SKM-1 treated with dmso at 0.1 percent for 144 hours (cell line): ENCODE data around the gene RPRD2.

Experiments
- DNase-seq: peaks from one replicate; lab custom pipeline; 2025; ENCODE audit not compliant: unreplicated experiment; lab: John Stamatoyannopoulos, UW

Gene RPRD2

GRCh38 chr1:150469291-150469690, 105.3 kb downstream of the RPRD2 start:
- no peak for DNase-seq

DNA sequence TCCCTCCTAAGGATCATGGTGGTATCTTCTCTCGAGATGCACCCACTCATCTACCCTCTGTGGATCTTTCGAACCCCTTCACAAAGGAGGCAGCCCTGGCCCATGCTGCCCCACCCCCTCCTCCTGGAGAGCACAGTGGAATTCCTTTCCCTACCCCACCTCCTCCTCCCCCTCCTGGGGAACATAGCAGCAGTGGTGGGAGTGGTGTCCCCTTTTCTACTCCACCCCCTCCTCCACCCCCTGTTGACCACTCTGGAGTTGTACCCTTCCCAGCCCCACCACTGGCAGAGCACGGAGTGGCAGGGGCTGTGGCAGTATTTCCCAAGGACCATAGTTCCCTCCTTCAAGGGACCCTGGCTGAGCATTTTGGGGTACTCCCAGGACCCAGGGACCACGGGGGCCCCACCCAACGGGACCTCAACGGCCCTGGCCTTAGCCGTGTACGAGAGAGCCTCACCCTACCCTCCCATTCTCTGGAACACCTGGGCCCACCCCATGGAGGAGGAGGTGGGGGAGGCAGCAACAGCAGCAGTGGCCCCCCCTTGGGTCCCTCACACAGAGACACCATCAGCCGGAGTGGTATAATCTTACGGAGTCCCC, 108.8 kb downstream of the RPRD2 start:
- no peak for DNase-seq

DNA sequence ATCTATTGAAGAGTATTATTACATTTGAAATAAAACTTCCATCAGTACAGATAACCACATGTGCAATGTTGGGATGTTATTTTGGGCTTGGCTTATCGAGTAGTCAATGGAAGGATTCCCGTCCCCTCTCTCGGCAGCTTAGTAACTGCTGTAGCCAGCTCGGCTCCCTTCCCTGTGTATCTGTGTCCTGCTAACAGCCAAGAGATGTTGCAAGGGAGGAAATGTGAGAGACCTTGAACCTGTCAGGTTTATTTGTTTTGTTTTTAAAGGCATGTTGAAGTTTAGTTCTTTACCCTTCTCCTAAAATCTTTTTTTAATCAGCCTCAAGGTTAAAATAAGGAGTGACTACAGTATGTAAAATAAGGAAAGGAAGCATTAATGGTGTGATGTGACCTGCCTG, 109.7 kb downstream of the RPRD2 start:
- no peak for DNase-seq

DNA sequence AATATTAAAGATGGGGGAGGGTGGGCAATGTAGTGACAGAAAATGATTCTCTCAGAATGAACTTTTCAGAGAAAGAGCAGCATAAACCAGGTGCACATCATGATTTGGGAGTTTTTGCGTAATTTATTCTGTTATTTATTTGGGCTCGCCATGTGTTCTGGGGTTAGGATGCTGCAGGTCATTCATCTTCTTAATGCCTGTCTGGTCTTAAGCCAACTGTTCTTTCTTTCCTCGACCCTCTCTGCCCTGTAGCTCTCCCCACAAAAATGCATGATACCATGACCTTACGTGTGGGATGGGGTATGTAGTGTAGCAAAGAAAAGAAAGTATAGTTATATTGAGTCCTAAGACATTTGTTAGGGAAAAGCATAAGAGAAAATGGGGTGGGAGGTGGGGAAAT, 110.9 kb downstream of the RPRD2 start:
- DNase-seq: no peak

- no peak for DNase-seq
Measured at GRCh38 chr1:150476754-150477153, 112.8 kb downstream of the RPRD2 start.

DNA sequence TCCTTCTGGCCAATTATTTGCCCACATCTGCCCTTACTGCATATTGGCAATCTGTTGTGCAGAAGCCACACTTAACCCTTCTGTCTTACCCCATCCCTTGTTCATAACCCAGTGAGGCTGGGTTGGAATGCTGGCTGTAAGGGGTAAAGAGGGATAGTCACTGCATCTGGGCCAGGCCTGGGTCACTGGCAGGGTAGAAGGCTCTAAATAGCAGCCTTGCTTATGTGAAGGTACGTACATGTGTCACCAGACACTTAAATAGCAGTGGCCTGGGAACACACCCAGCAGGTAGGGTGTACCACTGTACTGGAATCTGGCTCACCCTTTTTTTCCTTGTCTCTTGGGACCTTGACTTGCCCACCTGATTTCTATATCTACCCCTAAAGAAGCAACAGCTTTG, 113.4 kb downstream of the RPRD2 start:
- DNase-seq: no peak

DNA sequence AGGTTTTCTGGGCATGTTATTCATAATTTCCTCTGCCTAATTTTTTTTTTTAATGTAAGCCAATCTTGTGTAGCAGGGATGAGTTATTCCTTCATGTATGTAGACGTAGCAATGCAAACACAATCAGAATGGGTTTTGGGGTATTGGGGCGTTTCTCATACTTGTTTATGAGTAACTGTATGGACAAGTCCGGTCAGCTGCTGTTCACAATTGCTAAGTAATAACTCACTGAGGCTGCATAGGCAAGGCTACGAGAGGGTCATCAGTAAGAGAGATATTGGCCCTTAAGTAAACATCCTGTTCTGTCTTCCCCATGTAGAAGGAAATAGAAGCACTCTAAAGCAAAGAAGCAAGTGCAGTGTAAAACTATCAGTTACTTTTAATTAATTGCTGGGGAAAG, 113.8 kb downstream of the RPRD2 start:
- no peak for DNase-seq

- no peak for DNase-seq
Measured at GRCh38 chr1:150479370-150479769, 115.4 kb downstream of the RPRD2 start.

GRCh38 chr1:150479927-150480352, 116.0 kb downstream of the RPRD2 start:
- DNase-seq: no peak

GRCh38 chr1:150484431-150484830, 120.5 kb downstream of the RPRD2 start:
- DNase-seq: no peak

DNA sequence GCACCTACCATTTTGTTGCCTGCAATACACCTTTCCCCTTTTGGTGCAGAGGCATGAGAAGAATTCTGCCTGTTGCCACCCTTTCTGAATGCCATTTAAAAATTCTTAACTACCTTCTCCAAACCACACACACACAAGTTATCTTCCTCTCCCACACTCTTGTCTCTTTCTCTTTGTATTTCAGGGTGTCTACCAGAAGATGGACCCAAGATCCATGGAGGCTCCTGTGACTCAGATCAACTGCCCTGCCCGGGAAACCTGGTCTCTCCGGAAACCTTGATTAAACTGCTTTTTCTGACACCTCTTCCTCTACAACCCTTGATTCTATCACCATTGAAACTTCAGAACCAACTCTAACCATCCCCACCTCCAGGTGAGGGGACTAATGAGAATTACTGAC, 120.9 kb downstream of the RPRD2 start:
- DNase-seq: peak; percentile 18

GRCh38 chr1:150486966-150487762, 123.2 kb downstream of the RPRD2 start, which contains the start of gene TARS2:
Gene TARS2, plus strand, starts transcription at chr1:150487419. Its CDS starts 32 bp downstream, at chr1:150487451.
- peak; percentile 100 for DNase-seq

- DNase-seq: no peak
Measured at GRCh38 chr1:150487763-150488115, 123.8 kb downstream of the RPRD2 start.

GRCh38 chr1:150493175-150493574, 129.2 kb downstream of the RPRD2 start:
- no peak for DNase-seq

GRCh38 chr1:150498342-150498741, 134.4 kb downstream of the RPRD2 start:
- no peak for DNase-seq

DNA sequence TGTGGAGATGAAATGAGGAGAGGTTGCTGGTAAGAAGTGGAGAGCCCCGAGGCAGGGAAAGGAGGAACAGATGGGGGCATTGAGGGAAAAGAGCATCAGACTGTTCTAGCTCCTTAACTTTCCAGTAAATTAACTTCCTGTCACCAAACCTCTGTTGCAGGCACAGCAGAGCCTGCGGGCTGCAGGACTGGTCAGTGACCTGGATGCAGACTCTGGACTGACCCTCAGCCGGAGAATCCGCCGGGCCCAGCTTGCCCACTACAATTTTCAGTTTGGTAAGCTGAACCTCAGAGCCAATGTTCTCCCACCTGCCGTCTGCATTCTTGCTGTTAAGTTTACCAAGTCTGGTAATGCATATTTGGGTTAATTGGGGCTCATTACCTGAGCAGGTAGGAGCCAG, 141.5 kb downstream of the RPRD2 start:
- DNase-seq: no peak

DNA sequence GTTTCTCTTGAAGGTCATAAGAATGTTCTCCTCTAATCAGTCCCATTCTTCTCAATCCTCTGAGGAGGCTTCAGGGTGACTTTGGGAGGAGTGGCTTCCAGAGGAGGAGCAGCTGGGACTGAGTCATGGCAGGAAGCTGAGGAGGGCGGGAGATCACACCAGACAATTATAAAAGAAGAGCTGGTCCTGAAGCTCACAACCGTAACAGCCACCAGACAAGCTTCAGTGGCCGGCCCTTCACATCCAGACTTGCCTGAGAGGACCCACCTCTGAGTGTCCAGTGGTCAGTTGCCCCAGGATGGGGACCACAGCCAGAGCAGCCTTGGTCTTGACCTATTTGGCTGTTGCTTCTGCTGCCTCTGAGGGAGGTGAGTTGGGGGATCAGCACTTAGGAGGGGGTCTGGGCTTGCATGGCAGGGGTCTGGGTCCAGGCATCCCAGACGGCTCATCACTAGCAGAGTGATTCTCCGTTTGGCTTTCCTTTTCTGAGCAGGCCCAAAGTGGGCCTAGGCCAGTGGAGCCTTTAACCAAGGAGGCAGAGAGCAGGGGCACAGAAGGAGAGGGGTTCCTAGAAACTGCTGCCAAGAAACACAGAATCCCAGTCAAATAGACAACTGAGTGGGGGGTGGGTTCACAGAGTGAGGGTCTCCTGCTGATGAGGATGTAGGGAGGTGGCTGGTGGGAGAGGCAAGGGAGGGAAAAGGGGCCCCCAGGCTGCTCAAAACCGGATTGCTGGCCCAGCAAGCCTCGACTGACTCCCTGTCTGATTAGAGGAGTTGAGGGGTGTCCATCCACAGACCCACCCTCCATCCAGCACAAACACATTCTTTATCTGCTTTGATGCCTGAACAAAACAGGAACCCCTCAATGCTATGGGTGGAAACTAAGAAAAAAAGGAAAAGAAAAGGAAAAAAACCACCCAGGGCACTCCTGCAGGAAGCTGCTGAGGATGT, 144.2 kb downstream of the RPRD2 start, which contains the start of gene ECM1:
Gene ECM1 (plus strand): TSS at position 198 of the 953 bp plus-strand sequence. CDS start 101 bp downstream, at position 299.
- no peak for DNase-seq

- DNase-seq: no peak
Measured at GRCh38 chr1:150508982-150509381, 145.0 kb downstream of the RPRD2 start.

GRCh38 chr1:150511551-150511950, 147.6 kb downstream of the RPRD2 start:
- no peak for DNase-seq

GRCh38 chr1:150511985-150512660, 148.2 kb downstream of the RPRD2 start:
- no peak for DNase-seq

- no peak for DNase-seq
Measured at GRCh38 chr1:150512846-150513245, 148.9 kb downstream of the RPRD2 start.
